Esophagus squamous epithelium (tissue), 4 donors: Measurements from ENCODE around the gene LFNG.

Experiments used
- CTCF ChIP-seq, 6 experiments: fragments of 450-650 bp in 4 of 6; fragments of 200-600 bp in 2 of 6; sonication (generic) in 2 of 6; IDR thresholded peaks; one replicate each; pipeline ENCODE4 v1.5.1; 2016 to 2019; ENCODE audit warnings: antibody characterized with exemption in 6 of 6, mild to moderate bottlenecking in 4 of 6, moderate library complexity in 4 of 6
- POLR2A ChIP-seq, 4 donors: fragments of 450-650 bp; IDR thresholded peaks; one replicate each; pipeline ENCODE4 v1.6.1; 2017; ENCODE audit warnings: antibody characterized with exemption in 4 of 4, mild to moderate bottlenecking in 4 of 4, moderate library complexity in 3 of 4

- TF ChIP-seq CTCF (IDR thresholded peaks at IDR 0.05) (no peak), POLR2A (IDR thresholded peaks at IDR 0.05) (no peak)
Measured at GRCh38 chr7:2488681-2489080, 30.9 kb upstream of the LFNG start.
